HT-29 (cell line): ENCODE measurements around the gene SERBP1. TPM values are rescaled to one million over a fixed set of nuclear protein-coding genes. Genes with fewer than 3 reads are reported as not detected.
"Not testable (repeated sequence)": the region's sequence is repeated elsewhere in the genome, so short reads cannot be mapped to it uniquely, and the experiment has no call there.

ENCODE experiments used
- DNase-seq: peaks from one replicate; pipeline ENCODE4 v3.0.0-alpha.2; 2015; ENCODE audit warnings: low spot score
- total RNA-seq: library from RNA; depleted of rRNA; stranded (reverse); fragments of >200 nt; shearing (Covaris generic); gene quantifications from 2 replicates; pipeline ENCODE4 v1.2.3, GENCODE V29; 2014

Gene SERBP1
- total RNA-seq, 1 experiment from 2014 or later, result 227 TPM

- no peak for DNase-seq
These were observed 22.7 kb downstream of the SERBP1 start for GRCh38 chr1:67407498-67407897.

DNA sequence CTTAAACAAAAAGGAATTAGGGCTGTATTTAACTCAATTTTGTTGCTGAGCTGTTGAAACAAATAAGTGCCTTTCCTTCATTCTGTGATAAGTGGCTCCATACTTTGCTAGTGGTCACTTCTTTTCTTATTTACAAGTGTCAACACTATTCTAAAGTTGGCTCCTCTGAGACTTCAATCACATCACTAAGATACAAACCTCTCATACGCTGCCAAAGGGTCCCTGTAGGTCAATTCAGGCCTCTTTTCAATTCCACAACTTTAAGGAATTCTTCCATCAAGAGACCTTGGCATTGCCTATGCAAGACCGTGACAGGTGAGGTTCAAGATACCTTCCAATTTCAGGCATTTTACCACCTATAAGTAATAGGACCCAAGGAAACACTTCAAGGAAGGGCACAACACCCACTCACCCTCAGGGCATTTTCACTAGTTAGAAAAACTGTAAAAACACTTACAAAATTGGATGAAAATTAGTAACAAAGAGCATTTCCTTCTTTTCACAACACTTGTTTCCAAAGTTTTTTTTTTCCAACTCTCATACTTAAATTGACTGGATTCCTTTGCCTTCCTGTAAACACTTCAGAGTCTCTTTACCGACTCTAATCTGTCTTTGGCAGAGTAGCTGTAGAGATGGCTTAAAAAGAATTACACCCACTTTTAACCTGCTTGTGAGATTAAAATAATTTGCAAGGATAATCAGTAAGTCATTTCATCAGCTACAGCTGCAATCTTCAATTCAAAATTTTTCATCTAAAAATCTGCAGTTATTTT, 24.5 kb downstream of the SERBP1 start:
- no peak for DNase-seq

DNA sequence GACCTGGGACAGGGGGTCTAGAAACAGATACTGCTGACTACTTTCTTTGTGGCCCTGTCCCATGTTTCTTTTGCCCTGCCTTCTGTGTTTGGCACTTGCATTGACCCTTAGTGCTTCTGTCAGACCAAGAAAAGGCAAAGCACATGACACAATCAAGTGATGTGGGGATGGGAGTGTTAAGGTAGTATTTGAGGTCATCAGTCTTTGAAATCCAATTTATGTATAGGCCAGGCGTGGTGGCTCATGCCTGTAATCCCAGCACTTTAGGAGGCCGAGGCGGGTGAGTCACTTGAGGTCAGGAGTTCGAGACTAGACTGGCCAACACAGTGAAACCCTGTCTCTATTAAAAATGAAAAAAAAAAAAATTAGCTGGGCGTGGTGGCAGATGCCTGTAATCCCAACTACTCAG, 26.0 kb downstream of the SERBP1 start:
- DNase-seq, result no peak

GRCh38 chr1:67401443-67401842, 28.8 kb downstream of the SERBP1 start:
- no peak for DNase-seq

DNA sequence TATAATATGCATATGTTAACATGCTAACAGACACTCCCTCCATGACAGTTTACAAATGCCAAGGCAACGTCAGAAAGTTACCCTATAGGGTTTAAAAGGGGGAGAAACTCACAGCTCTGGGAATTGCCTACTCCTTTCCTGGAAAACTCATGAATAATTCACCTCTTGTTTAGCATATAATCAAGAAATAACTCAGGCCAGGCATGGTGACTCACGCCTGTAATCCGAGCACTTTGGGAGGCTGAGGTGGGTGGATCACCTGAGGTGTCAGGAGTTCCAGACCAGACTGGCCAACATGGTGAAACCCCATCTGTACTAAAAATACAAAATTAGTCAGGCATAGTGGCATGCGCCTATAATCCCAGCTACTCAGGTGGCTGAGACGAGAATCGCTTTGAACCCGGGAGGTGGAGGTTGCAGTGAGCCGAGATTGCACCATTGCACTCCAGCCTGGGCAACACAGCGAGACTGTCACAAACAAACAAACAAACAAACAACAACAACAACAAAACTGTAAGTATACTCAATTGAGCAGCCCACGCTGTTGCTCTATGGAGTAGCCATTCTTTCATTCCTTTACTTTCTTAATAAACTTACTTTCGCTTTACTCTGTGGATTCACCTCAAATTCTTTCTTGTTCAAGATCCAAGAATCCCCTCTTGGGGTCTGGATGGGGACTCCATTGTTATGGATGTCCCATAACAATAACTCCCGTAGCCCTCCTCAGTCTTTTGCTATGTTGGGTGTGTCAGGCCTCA, 30.0 kb downstream of the SERBP1 start:
- not testable (repeated sequence) for DNase-seq

GRCh38 chr1:67399199-67399993, 30.8 kb downstream of the SERBP1 start:
- DNase-seq, result no peak

DNA sequence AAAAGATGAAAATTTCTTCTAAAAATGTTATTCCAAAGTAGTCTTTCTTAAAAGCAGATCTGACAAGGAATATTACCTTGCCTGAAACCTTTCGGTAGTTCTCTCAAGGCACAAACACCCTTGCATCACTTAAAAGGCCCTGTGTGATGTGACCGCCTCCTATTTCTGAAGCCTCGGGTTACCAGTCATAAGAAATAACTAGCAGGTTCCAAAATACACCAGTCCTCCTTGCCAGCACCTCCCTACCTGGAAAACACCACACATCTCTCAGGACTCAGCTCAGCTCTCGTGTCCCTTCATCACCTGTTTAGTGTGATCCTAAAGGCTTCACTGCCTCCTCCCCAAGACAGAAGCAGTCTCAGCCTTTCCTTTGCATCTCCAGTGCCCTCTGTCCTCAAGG, 35.7 kb downstream of the SERBP1 start:
- DNase-seq, result no peak

DNA sequence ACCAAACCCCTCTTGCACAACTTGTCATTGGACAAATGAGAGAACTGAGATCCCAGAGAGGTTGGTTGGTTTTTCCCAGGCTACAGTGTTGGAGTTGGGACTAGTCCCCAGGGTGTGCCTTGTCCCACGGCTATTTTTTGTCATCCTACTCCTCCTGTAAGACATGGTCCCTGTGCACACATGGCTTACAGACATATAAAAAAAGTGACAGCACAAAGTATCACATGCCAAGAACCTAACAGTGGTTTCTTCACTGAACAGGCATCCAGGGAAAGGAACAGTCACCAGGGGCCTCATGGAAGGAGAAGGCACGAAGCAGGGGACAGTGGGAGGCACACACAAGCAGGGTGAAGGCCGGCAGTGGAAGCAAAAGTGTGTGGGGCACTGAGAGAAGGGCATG, 36.5 kb downstream of the SERBP1 start:
- DNase-seq, result no peak

DNA sequence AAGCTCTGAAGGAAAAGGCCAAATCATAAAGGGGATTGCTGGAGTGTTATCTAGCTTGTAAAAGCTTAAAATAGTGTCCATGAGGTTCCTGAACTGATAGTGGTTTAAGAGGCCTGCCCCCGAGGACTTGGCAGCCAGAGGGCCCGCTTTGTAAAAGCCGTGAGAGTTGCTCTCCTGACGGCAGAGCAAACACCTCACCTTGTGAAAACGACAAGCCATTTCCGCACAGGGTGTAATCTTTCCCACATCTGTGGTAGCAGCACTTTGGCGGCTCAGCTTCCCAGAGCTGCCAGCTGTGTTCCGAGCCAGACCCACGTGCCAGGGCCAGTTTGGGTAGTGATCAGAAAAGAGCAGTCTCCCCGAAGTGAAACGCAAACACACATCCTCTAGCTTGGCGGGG, 37.0 kb downstream of the SERBP1 start:
- no peak for DNase-seq

GRCh38 chr1:67390041-67390887, 39.9 kb downstream of the SERBP1 start:
- DNase-seq, result no peak

DNA sequence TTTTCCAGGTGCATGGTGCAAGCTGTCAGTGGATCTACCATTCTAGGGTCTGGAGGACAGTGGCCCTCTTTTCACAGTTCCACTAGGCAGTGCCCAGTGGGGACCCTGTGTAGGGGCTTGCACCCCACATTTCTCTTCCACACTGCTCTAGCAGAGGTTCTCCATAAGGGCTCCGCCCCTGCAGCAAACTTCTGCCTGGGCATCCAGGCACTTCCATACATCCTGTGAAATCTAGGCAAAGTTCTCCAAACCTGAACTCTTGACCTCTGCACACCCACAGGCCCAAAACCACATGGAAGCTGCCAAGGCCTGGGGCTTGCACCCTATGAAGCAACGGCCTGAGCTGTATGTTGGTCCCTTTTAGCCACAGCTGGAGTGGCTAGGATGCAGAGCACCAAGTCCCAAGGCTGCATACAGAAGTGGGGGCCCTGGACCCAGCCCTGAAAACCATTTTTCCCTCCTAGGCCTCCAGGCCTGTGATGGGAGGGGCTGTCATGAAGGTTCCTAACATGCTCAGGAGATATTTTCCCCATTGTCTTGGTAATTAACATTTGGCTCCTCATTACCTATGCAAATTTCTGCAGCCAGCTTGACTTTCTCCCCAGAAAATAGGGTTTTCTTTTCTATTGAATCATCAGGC, 46.1 kb downstream of the SERBP1 start:
- no peak for DNase-seq

DNA sequence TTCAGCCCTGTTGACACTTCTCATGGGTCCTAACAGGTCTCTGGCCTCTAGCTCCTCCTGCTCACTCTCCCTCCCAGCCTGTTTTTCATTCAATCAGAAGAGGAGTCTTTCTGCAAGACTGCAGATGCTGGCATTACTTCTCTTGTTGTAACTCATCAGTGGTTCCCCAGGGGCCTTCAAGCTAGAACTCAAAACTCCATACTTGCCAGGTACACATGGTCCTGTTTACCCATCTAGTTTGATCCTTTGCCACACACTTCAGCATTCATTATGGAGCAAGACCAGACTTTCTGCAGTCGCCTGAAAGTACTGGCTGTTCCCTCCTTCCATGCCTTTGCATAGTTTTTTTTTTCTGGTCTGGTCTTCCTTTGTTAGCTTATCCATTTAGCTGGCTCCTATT, 47.9 kb downstream of the SERBP1 start:
- no peak for DNase-seq

DNA sequence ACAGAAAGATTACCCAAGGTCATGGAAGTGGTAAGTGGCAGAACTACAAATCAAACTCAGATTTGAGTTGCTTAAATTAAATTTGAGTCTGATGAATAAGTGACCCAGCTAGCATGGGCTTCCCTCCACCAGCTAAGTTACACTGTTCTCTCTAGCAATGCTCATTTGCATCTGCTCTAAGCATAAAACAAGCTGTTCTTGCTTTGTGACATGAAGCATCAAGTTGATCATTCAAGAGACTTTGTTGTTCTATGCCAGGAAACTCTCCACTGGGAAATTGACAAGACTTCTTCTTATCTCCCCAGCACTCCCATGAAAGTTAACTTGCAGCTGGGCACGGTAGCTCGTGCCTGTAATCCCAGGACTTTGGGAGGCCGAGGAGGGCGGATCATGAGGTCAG, 49.0 kb downstream of the SERBP1 start:
- DNase-seq, result no peak

DNA sequence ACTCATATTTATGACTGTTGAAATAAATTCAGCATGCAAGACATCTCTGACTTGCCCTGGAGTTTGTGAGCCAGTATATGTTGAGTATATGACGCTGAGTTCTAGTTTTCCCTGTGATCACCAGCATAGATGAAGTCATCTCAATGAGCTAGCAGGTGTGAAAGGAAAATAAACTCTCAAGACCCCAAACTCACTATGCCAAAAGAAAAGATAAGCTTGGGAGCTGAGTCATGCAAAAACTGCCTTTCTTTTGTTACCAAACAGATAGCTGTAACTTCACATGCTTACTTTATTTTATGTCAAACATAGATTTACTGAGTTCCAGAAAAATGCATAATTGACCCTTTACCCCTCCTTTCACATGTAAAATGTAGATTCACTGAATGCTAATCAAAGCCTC, 52.9 kb downstream of the SERBP1 start:
- no peak for DNase-seq

GRCh38 chr1:67376381-67376780, 53.8 kb downstream of the SERBP1 start:
- peak; percentile 79 for DNase-seq

GRCh38 chr1:67372898-67373297, 57.3 kb downstream of the SERBP1 start:
- DNase-seq, result no peak

- DNase-seq, result no peak
These were observed 58.1 kb downstream of the SERBP1 start for GRCh38 chr1:67372136-67372535.

DNA sequence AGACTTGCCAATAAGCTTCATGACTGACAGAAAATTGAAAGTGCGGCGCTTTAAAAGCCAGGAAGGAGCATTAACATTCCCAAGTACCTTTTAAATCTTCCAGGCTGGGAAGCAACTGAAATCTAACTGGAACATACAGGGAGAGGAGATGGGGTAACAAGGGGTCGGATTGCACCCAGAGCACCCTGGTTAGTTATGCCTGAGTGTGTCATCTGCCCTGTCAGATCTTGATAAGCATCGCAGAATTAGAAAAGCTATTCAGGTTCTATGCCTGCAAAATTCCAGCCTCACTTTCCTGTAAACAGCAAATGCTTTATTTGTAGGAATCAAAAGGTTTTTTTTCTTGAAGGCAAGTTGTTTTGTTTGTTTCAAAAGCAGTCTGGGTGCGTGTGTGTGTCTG, 58.5 kb downstream of the SERBP1 start:
- DNase-seq, result no peak

DNA sequence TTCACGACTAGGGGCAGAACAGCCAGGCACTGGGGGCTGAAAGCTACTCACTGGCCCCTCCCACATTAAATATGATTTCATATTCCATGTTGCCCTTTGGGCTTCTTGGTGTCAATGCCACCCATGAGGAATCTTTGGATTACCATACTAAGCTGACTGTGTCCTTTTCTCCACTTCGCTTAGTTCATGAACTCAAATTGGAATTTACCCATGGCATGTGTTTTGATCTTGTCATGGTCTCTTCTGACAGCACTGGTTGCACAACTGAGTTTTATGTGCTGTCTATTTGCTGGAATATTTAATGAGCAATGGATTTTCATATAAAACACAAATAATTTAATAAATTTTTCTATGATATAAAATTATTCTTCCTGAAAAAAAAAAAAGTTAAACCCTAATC, 59.2 kb downstream of the SERBP1 start:
- DNase-seq, result no peak

DNA sequence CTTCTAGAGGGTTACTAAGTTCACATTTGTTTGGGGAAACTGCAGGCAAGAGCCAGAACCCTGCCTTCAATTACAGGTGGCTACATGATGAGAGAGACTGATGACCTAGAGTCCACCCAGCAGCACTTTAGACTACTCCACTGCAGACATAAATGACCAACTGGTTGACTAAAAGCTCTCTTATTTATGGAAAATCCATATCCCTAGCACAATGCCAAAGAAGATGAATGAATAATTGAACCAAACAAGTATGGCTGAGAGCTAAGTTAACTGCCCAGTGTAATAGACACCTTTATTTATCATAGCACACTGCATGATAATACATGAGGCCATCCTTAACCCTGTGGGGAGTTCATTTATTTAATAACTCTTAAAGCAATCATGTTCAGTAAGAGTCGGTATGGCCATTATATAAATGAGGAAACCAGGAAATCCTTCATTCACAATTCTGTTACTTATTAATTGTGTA, 62.1 kb downstream of the SERBP1 start:
- no peak for DNase-seq
